Hepatocyte (in vitro differentiated cells): ENCODE results near the gene DSG3. TPM values are rescaled to one million over a fixed set of nuclear protein-coding genes. Genes with fewer than 3 reads are reported as not detected.

Experiments
- DNase-seq: peaks from one replicate; pipeline ENCODE4 v3.0.0-alpha.2; 2016; ENCODE audit warnings: low spot score
- H2AFZ ChIP-seq: fragments of 200-600 bp; sonication (generic); 2 replicates; pipeline ENCODE4 v1.6.0; 2016; ENCODE audit warnings: antibody characterized with exemption, mild to moderate bottlenecking
- H3K27ac ChIP-seq: fragments of 200-600 bp; sonication (generic); 2 replicates; pipeline ENCODE4 v1.5.1; 2016; ENCODE audit warnings: mild to moderate bottlenecking
- H3K27me3 ChIP-seq: fragments of 200-600 bp; sonication (generic); 2 replicates; pipeline ENCODE4 v1.6.1; 2016
- H3K36me3 ChIP-seq: fragments of 200-600 bp; sonication (generic); replicated peaks from 2 replicates; pipeline ENCODE4 v1.5.1; 2016; ENCODE audit warnings: low read depth; ENCODE audit not compliant: insufficient read depth
- H3K4me1 ChIP-seq: fragments of 200-600 bp; sonication (generic); 2 replicates; pipeline ENCODE4 v1.5.1; 2016; ENCODE audit warnings: mild to moderate bottlenecking, moderate library complexity; ENCODE audit not compliant: insufficient read depth
- H3K4me2 ChIP-seq: fragments of 200-600 bp; sonication (generic); 2 replicates; pipeline ENCODE4 v1.6.0; 2016
- H3K4me3 ChIP-seq: fragments of 200-600 bp; sonication (generic); 2 replicates; pipeline ENCODE4 v1.5.1; 2016; ENCODE audit warnings: mild to moderate bottlenecking
- H3K79me2 ChIP-seq: fragments of 200-600 bp; sonication (generic); 2 replicates; pipeline ENCODE4 v1.6.0; 2017; ENCODE audit warnings: mild to moderate bottlenecking
- H3K9me2 ChIP-seq: fragments of 200-600 bp; sonication (generic); replicated peaks from 2 replicates; pipeline ENCODE4 v1.6.0; 2017; ENCODE audit warnings: mild to moderate bottlenecking; ENCODE audit not compliant: insufficient read depth
- H3K9me3 ChIP-seq: fragments of 200-600 bp; sonication (generic); 2 replicates; pipeline ENCODE4 v1.5.1; 2016; ENCODE audit warnings: low read depth, mild to moderate bottlenecking
- H4K20me1 ChIP-seq: fragments of 200-600 bp; sonication (generic); 2 replicates; pipeline ENCODE4 v1.6.0; 2016; ENCODE audit warnings: mild to moderate bottlenecking; ENCODE audit not compliant: insufficient read depth, poor library complexity, severe bottlenecking
- EZH2 ChIP-seq: fragments of 200-600 bp; sonication (generic); IDR thresholded peaks from 2 replicates; pipeline ENCODE4 v1.6.1; 2016; ENCODE audit warnings: antibody characterized with exemption, mild to moderate bottlenecking, borderline replicate concordance
- EZH2phosphoT487 ChIP-seq: fragments of 200-600 bp; sonication (generic); IDR thresholded peaks from one replicate; pipeline ENCODE4 v1.6.1; 2018; ENCODE audit warnings: antibody characterized with exemption, mild to moderate bottlenecking, low read depth, moderate library complexity; ENCODE audit not compliant: unreplicated experiment, severe bottlenecking
- whole genome bisulfite sequencing: methylation state at CpG from one replicate; pipeline ENCODE4 v1.1.6; 2016; ENCODE audit warnings: low lambda C conversion rate; ENCODE audit errors: missing lambda C conversion rate; 5-methylcytosine and 5-hydroxymethylcytosine counted together
- polyA plus RNA-seq: library from polyadenylated mRNA; unstranded; fragments of >200 nt; fragmentation: Nextera tagmentation; extraction: Ambion mirVana; gene quantifications from 2 replicates; pipeline ENCODE4 v1.2.1, GENCODE V29; 2016
- total RNA-seq: library from RNA; depleted of rRNA; stranded (reverse); fragments of >200 nt; gene quantifications from 2 replicates; pipeline ENCODE4 v1.2.3, GENCODE V29; 2014
- TF ChIP-seq, protein P1 (sequence below): fragments of 200-600 bp; sonication (generic); IDR thresholded peaks from 2 replicates; pipeline ENCODE4 v1.5.1; 2016; ENCODE audit warnings: antibody characterized with exemption, mild to moderate bottlenecking; ENCODE audit not compliant: poor library complexity

The DSG3 gene
- total and polyA plus RNA-seq, 2 experiments from 2014 or later: 0.43 TPM; not detected in 1

DNA sequence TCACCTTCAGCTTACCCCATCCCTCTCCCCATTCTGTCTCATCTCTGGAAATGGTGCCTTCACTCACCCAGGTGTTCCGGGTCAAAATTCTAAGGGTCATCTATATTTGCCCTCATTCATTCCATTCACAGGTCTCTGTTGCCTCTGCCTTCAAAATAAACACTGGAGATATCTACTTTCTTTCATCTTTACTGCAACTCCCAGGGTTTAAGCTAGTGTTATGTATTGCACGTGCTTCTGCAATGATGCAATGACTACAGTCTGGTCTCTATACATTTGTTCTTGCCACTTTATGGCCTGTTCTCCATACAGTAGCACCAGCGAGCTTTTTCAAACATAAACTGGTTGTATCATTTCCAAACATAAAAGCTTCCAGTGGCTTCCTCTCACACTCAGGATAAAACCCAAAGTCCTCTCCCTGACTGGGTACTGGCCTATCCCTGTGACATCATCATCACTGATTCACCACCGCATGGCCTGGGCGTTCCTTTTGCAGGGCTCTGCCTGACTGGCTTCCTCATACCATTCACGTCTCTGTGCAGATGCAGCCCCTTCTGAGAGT is 64.7 kb downstream of the DSG3 start:
- peaks cover 29% of the 10 kb centered on the region for H3K4me1 ChIP-seq
- H3K79me2 ChIP-seq: peaks cover 73% of the 10 kb centered on the region
- peak; percentile 89 for DNase-seq
- H3K36me3 ChIP-seq: no peaks in the 10 kb centered on the region
- peak overlapping the region; percentile 25 for H3K4me2 ChIP-seq
- TF ChIP-seq EZH2 (no peak), EZH2phosphoT487 (no peak)
- TF ChIP-seq, protein P1, sequence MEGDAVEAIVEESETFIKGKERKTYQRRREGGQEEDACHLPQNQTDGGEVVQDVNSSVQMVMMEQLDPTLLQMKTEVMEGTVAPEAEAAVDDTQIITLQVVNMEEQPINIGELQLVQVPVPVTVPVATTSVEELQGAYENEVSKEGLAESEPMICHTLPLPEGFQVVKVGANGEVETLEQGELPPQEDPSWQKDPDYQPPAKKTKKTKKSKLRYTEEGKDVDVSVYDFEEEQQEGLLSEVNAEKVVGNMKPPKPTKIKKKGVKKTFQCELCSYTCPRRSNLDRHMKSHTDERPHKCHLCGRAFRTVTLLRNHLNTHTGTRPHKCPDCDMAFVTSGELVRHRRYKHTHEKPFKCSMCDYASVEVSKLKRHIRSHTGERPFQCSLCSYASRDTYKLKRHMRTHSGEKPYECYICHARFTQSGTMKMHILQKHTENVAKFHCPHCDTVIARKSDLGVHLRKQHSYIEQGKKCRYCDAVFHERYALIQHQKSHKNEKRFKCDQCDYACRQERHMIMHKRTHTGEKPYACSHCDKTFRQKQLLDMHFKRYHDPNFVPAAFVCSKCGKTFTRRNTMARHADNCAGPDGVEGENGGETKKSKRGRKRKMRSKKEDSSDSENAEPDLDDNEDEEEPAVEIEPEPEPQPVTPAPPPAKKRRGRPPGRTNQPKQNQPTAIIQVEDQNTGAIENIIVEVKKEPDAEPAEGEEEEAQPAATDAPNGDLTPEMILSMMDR: no peak
- H3K9me3 ChIP-seq: no peaks in the 10 kb centered on the region
- peak overlapping the region; percentile 91 for H3K27ac ChIP-seq
- no peak overlapping the region for H3K4me3 ChIP-seq
- no peak overlapping the region for H2AFZ ChIP-seq
- H3K27me3 ChIP-seq: no peaks in the 10 kb centered on the region
- no peaks in the 10 kb centered on the region for H4K20me1 ChIP-seq
- WGBS: 26% methylated on average over 6 of the region's 6 CpGs
- no peaks in the 10 kb centered on the region for H3K9me2 ChIP-seq

DNA sequence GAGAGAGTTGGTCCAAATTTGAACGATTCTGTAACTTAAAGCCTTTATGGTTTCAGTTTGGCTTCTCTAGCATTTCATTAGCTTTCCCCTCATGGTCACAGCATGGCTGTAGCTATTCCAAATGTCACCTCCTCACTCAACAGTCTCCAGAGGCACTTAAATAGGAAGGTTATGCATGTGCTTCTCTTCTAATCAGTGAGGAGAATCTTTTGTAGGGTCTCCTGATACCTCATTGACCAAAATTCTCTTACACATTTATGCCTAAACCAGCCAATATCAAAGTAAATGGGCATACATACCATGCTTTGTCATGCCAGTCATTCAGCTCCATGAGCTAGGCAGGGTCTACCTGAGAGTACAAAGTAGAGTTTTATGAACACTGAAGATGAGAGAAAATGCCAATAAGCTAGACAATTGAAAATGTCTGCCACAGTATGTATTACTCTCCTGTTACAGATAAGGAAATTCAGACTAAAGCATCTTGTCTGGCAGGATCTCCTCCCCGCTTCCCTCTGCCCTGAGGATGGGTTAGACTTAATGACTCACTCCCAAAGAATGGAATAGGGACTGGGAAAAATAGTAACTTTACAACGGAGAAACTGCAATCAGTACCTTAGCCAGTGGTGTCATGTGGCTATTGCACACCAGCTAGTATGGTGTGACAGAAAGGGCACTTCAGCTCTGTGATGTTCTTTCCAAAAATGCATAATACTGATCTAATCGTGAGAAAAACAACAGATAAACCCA is 65.8 kb downstream of the DSG3 start:
- Histone ChIP-seq H3K4me3 (no peak overlapping the region), H3K36me3 (no peaks in the 10 kb centered on the region), H3K27ac (peak overlapping the region; percentile 91), H3K27me3 (no peaks in the 10 kb centered on the region), H3K4me2 (peak overlapping the region; percentile 31), H3K9me3 (no peaks in the 10 kb centered on the region), H3K4me1 (peaks cover 29% of the 10 kb centered on the region), H3K9me2 (no peaks in the 10 kb centered on the region), H2AFZ (no peak overlapping the region), H4K20me1 (no peaks in the 10 kb centered on the region), H3K79me2 (peaks cover 76% of the 10 kb centered on the region)
- TF ChIP-seq EZH2phosphoT487: no peak
- TF ChIP-seq, protein P1: no peak
- TF ChIP-seq EZH2: no peak
- DNase-seq: peak; percentile 74
- 41% methylated on average over 4 of the region's 4 CpGs for WGBS

DNA sequence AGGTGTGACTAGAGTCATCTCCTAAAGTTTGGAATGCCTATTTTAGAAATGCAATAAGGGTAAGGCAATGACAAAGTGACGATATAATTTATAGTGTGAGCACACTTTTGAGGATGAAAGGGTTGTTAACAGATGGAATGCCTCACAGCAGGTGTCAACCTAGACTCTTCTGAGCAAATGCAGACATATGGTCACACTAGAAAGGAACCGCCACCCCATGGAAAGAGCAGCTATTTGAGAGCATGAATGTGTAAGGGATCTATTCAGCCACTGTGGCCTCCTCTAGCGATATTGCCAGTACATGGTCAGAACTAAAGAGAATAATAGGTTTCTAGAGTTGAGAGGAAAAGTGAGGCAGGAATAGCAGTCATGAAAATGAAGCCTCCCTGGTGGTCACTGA is 68.9 kb downstream of the DSG3 start:
- Histone ChIP-seq H3K27me3 (no peaks in the 10 kb centered on the region), H4K20me1 (no peaks in the 10 kb centered on the region), H3K4me2 (no peak overlapping the region), H3K4me3 (no peak overlapping the region), H3K9me3 (no peaks in the 10 kb centered on the region), H3K9me2 (no peaks in the 10 kb centered on the region), H2AFZ (no peak overlapping the region), H3K36me3 (no peaks in the 10 kb centered on the region), H3K4me1 (peaks cover 21% of the 10 kb centered on the region), H3K27ac (no peak overlapping the region), H3K79me2 (peaks cover 66% of the 10 kb centered on the region)
- TF ChIP-seq, protein P1: no peak
- TF ChIP-seq EZH2 (no peak), EZH2phosphoT487 (no peak)
- no peak for DNase-seq
- WGBS: 91% methylated on average over 3 of the region's 3 CpGs
